Neural cell (in vitro differentiated cells): ENCODE measurements around the gene ROCK2. TPM values are rescaled to one million over a fixed set of nuclear protein-coding genes. Genes with fewer than 3 reads are reported as not detected.
"Not testable (repeated sequence)": the region's sequence is repeated elsewhere in the genome, so short reads cannot be mapped to it uniquely, and the experiment has no call there.

ENCODE experiments used
- H2AFZ ChIP-seq: fragments of 200-600, 300-800 bp; sonication (generic), shearing (Covaris generic); 2 replicates; pipeline ENCODE4 v1.6.0; 2014; ENCODE audit warnings: low read depth, mild to moderate bottlenecking, antibody characterized with exemption, low read length, moderate library complexity
- H3F3A ChIP-seq: fragments of 200-600 bp; shearing (Covaris generic); 2 replicates; pipeline ENCODE4 v1.6.1; 2016; ENCODE audit warnings: mild to moderate bottlenecking, moderate library complexity, mixed read lengths, antibody characterized with exemption, low read length; ENCODE audit not compliant: insufficient read depth, poor library complexity, severe bottlenecking
- H3K27ac ChIP-seq: fragments of 200-600, 300-800 bp; sonication (generic), shearing (Covaris generic); 2 replicates; pipeline ENCODE4 v1.5.1; 2014; ENCODE audit warnings: mild to moderate bottlenecking, low read length, moderate library complexity
- H3K27me3 ChIP-seq: fragments of 300-800, 200-600 bp; sonication (generic), shearing (Covaris generic); 2 replicates; pipeline ENCODE4 v1.6.0; 2014; ENCODE audit warnings: mild to moderate bottlenecking, low read depth, low read length, moderate library complexity; ENCODE audit not compliant: insufficient read depth
- H3K36me3 ChIP-seq: fragments of 300-800, 200-600 bp; sonication (generic), shearing (Covaris generic); 2 replicates; pipeline ENCODE4 v1.5.1; 2014; ENCODE audit warnings: mild to moderate bottlenecking, antibody characterized with exemption, low read length, moderate library complexity; ENCODE audit not compliant: insufficient read depth
- H3K4me2 ChIP-seq: fragments of 300-800, 200-600 bp; sonication (generic), shearing (Covaris generic); 2 replicates; pipeline ENCODE4 v1.6.0; 2014; ENCODE audit warnings: mild to moderate bottlenecking, low read length
- H3K4me3 ChIP-seq: fragments of 300-800, 200-600 bp; sonication (generic), shearing (Covaris generic); 2 replicates; pipeline ENCODE4 v1.5.1; 2014; ENCODE audit warnings: mild to moderate bottlenecking, low read length, moderate library complexity
- H3K79me2 ChIP-seq: fragments of 200-600 bp; shearing (Covaris generic); replicated peaks from 2 replicates; pipeline ENCODE4 v1.6.0; 2014; ENCODE audit warnings: mild to moderate bottlenecking, low read length, moderate library complexity; ENCODE audit not compliant: insufficient read depth
- H3K9ac ChIP-seq: fragments of 300-800, 200-600 bp; sonication (generic), shearing (Covaris generic); 2 replicates; pipeline ENCODE4 v1.6.1; 2016; ENCODE audit warnings: mild to moderate bottlenecking, low read length, mixed read lengths
- H3K9me2 ChIP-seq: fragments of 200-600 bp; shearing (Covaris generic); 2 replicates; pipeline ENCODE4 v1.6.1; 2016; ENCODE audit warnings: mild to moderate bottlenecking, low read length, mixed read lengths; ENCODE audit not compliant: insufficient read depth
- H3K9me3 ChIP-seq: fragments of 200-600, 300-800 bp; sonication (generic), shearing (Covaris generic); 2 replicates; pipeline ENCODE4 v1.6.1; 2016; ENCODE audit warnings: mild to moderate bottlenecking, mixed run types, low read length, moderate library complexity, mixed read lengths
- H4K20me1 ChIP-seq: fragments of 200-600 bp; shearing (Covaris generic); 2 replicates; pipeline ENCODE4 v1.6.1; 2016; ENCODE audit warnings: mild to moderate bottlenecking, mixed run types; ENCODE audit not compliant: insufficient read depth
- EP300 ChIP-seq: fragments of 450-650 bp; conservative IDR thresholded peaks from 2 replicates; pipeline ENCODE4 v1.6.1; 2014; ENCODE audit warnings: antibody characterized with exemption, mild to moderate bottlenecking, moderate library complexity; ENCODE audit not compliant: poor library complexity, severe bottlenecking
- POLR2AphosphoS5 ChIP-seq: IDR thresholded peaks from 2 replicates; pipeline ENCODE4 v1.6.1; 2012
- RAD21 ChIP-seq: fragments of 450-650 bp; conservative IDR thresholded peaks from 2 replicates; pipeline ENCODE4 v1.6.1; 2014; ENCODE audit warnings: antibody characterized with exemption, mild to moderate bottlenecking, moderate library complexity
- SMC3 ChIP-seq: fragments of 450-650 bp; conservative IDR thresholded peaks from 2 replicates; pipeline ENCODE4 v1.6.1; 2014; ENCODE audit warnings: antibody characterized with exemption, mild to moderate bottlenecking, moderate library complexity; ENCODE audit not compliant: poor library complexity
- TAF1 ChIP-seq: IDR thresholded peaks from 2 replicates; pipeline ENCODE4 v1.6.1; 2012; ENCODE audit warnings: low read depth
- polyA plus RNA-seq: library from polyadenylated mRNA; depleted of rRNA; stranded (reverse); fragments of >200 nt; gene quantifications from 2 replicates; pipeline ENCODE4 v1.2.3, GENCODE V29; 2014
- TF ChIP-seq, protein P1 (sequence below): fragments of 450-650 bp; IDR thresholded peaks from 2 replicates; pipeline ENCODE4 v1.5.1; 2014; ENCODE audit warnings: antibody characterized with exemption, mild to moderate bottlenecking, moderate library complexity; ENCODE audit not compliant: poor library complexity, severe bottlenecking
- TF ChIP-seq, protein P2 (sequence below): IDR thresholded peaks from 2 replicates; pipeline ENCODE4 v1.6.1; 2012; ENCODE audit warnings: borderline replicate concordance

ROCK2 gene
- polyA plus RNA-seq, 1 donor from 2014 or later: 25.7 TPM

DNA sequence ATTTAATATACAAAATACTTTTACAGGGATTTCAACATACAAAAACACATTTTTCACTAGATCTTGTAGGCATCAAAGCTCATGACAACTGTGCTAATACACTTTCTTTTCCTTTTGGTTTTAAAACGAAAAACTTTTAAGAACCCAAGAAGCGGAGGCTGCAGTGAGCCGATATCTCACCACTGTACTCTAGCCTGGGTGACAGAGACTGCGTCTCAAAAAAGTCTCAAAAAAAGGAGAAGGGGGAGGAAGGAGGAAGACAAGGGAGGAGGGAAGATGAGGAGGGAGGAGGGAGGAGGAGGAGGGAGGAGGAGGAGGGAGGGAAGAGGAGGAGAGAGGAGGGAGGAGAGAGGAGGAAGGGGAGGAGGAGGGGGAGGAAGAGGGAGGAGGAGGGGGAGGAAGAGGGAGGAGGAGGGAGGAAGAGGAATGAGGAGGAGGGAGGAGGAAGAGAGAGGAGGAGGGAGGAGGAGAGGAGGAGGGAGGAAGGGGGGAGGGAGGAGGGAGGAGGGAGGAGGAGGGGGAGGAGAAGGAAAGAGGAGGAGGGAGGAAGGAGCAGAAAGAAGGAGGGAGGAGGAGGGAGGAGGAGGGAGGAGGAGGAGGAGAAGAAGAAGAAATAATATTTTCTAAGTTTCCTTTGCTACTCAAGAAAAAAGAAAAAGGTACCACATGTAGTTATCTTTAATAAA lies 13.8 kb downstream of the ROCK2 start:
- H3K36me3 ChIP-seq: no peaks in the 10 kb centered on the region
- no peak overlapping the region for H3K9ac ChIP-seq
- H4K20me1 ChIP-seq: no peaks in the 10 kb centered on the region
- no peak overlapping the region for H3K4me2 ChIP-seq
- peaks cover 4% of the 10 kb centered on the region for H3K9me3 ChIP-seq
- H3K9me2 ChIP-seq: no peaks in the 10 kb centered on the region
- no peak overlapping the region for H3K4me3 ChIP-seq
- TF ChIP-seq POLR2AphosphoS5: no peak
- TF ChIP-seq TAF1: no peak
- TF ChIP-seq, protein P1, sequence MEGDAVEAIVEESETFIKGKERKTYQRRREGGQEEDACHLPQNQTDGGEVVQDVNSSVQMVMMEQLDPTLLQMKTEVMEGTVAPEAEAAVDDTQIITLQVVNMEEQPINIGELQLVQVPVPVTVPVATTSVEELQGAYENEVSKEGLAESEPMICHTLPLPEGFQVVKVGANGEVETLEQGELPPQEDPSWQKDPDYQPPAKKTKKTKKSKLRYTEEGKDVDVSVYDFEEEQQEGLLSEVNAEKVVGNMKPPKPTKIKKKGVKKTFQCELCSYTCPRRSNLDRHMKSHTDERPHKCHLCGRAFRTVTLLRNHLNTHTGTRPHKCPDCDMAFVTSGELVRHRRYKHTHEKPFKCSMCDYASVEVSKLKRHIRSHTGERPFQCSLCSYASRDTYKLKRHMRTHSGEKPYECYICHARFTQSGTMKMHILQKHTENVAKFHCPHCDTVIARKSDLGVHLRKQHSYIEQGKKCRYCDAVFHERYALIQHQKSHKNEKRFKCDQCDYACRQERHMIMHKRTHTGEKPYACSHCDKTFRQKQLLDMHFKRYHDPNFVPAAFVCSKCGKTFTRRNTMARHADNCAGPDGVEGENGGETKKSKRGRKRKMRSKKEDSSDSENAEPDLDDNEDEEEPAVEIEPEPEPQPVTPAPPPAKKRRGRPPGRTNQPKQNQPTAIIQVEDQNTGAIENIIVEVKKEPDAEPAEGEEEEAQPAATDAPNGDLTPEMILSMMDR: no peak
- no peak for TF ChIP-seq RAD21
- peaks cover 63% of the 10 kb centered on the region for H3K79me2 ChIP-seq
- no peak overlapping the region for H2AFZ ChIP-seq
- H3F3A ChIP-seq: no peaks in the 10 kb centered on the region
- no peaks in the 10 kb centered on the region for H3K27me3 ChIP-seq
- no peak overlapping the region for H3K27ac ChIP-seq

DNA sequence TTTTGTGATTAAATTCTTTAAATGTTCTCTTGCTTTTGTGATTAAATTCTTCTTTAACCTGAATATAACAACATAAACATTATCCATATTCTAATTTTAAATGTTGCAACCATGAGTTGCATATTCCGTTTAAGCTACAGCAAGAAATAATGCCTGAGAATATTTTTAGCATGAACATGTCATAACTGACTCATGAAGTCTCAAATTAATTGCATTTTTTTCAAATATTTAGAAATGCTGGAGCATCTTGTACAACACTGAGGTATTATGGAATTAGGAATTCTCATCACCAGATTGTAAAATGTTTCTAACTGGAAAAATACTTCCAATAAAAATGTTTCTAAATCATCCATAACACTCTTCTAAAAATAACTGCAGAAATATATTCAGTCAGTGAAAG lies 14.7 kb downstream of the ROCK2 start:
- no peaks in the 10 kb centered on the region for H4K20me1 ChIP-seq
- TF ChIP-seq RAD21 (no peak), POLR2AphosphoS5 (no peak), SMC3 (no peak), EP300 (no peak)
- TF ChIP-seq, protein P2, sequence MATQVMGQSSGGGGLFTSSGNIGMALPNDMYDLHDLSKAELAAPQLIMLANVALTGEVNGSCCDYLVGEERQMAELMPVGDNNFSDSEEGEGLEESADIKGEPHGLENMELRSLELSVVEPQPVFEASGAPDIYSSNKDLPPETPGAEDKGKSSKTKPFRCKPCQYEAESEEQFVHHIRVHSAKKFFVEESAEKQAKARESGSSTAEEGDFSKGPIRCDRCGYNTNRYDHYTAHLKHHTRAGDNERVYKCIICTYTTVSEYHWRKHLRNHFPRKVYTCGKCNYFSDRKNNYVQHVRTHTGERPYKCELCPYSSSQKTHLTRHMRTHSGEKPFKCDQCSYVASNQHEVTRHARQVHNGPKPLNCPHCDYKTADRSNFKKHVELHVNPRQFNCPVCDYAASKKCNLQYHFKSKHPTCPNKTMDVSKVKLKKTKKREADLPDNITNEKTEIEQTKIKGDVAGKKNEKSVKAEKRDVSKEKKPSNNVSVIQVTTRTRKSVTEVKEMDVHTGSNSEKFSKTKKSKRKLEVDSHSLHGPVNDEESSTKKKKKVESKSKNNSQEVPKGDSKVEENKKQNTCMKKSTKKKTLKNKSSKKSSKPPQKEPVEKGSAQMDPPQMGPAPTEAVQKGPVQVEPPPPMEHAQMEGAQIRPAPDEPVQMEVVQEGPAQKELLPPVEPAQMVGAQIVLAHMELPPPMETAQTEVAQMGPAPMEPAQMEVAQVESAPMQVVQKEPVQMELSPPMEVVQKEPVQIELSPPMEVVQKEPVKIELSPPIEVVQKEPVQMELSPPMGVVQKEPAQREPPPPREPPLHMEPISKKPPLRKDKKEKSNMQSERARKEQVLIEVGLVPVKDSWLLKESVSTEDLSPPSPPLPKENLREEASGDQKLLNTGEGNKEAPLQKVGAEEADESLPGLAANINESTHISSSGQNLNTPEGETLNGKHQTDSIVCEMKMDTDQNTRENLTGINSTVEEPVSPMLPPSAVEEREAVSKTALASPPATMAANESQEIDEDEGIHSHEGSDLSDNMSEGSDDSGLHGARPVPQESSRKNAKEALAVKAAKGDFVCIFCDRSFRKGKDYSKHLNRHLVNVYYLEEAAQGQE: no peak
- TF ChIP-seq, protein P1: no peak
- H2AFZ ChIP-seq: no peak overlapping the region
- H3K4me3 ChIP-seq: no peak overlapping the region
- no peaks in the 10 kb centered on the region for H3K36me3 ChIP-seq
- H3K27ac ChIP-seq: no peak overlapping the region
- no peaks in the 10 kb centered on the region for H3K9me2 ChIP-seq
- H3F3A ChIP-seq: no peaks in the 10 kb centered on the region
- no peak overlapping the region for H3K4me2 ChIP-seq
- peaks cover 62% of the 10 kb centered on the region for H3K79me2 ChIP-seq
- H3K27me3 ChIP-seq: no peaks in the 10 kb centered on the region
- no peak overlapping the region for H3K9ac ChIP-seq
- peaks cover 4% of the 10 kb centered on the region for H3K9me3 ChIP-seq

DNA sequence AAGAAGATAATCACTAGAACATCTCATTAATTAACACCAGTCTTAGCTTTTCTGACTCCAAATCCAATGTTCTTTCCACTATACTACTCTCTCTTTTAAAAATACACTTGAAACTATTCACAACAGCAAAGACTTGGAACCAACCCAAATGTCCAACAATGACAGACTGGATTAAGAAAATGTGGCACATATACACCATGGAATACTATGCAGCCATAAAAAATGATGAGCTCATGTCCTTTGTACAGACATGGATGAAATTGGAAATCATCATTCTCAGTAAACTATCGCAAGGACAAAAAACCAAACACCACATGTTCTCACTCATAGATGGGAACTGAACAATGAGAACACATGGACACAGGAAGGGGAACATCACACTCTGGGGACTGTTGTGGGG lies 15.9 kb downstream of the ROCK2 start:
- not testable (repeated sequence) for H3K4me3 ChIP-seq, H3F3A ChIP-seq, H3K36me3 ChIP-seq, H3K9me2 ChIP-seq, H3K27ac ChIP-seq, H3K9me3 ChIP-seq, H3K4me2 ChIP-seq, H2AFZ ChIP-seq, H4K20me1 ChIP-seq, H3K27me3 ChIP-seq, H3K9ac ChIP-seq
- peaks cover 61% of the 10 kb centered on the region for H3K79me2 ChIP-seq
